ENCODE measurements around the gene UBE2J2.

The UBE2J2 gene

GRCh38 chr1:1296070-1297061 lies 22.7 kb upstream of the UBE2J2 start:
- FAIRE-seq: peak; percentile 88
- no peak for DNase-seq (ENCODE audit: low spot score)

GRCh38 chr1:1295154-1295923 lies 21.7 kb upstream of the UBE2J2 start:
- FAIRE-seq: no peak
- DNase-seq (ENCODE audit: low spot score): no peak

DNA sequence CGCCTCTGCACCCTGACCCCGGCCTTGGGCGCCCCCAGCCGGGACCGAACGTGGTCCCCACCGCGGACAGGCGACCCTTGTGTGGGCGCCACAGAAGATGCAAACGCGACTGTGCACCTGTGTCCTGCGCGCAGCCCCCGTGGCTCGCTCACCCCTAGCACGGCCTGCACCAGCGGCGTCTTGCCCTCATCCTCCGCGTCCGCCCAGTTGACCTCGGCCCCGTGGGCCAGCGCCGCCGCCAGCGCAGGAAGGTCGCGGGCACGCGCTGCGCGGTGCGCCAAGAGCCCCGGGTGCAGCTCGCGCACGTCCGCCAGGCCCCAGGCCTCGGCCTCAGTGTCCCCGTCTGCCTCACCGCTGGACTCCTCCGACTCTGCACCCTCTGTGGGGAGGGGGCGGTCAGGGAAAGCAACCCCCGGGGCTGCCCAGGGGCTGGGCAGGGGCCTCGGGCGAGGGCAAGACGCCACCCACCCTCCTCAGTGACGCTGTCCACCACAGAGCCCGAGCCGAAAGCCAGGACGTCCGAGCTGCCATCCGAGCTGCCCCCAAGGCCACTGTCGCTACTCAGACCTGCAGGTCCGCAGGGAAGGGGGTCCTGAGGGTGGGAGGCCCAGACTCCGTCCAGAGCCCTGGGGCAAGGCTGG lies 20.7 kb upstream of the UBE2J2 start:
- DNase-seq (ENCODE audit: low spot score): no peak
- no peak for FAIRE-seq

DNA sequence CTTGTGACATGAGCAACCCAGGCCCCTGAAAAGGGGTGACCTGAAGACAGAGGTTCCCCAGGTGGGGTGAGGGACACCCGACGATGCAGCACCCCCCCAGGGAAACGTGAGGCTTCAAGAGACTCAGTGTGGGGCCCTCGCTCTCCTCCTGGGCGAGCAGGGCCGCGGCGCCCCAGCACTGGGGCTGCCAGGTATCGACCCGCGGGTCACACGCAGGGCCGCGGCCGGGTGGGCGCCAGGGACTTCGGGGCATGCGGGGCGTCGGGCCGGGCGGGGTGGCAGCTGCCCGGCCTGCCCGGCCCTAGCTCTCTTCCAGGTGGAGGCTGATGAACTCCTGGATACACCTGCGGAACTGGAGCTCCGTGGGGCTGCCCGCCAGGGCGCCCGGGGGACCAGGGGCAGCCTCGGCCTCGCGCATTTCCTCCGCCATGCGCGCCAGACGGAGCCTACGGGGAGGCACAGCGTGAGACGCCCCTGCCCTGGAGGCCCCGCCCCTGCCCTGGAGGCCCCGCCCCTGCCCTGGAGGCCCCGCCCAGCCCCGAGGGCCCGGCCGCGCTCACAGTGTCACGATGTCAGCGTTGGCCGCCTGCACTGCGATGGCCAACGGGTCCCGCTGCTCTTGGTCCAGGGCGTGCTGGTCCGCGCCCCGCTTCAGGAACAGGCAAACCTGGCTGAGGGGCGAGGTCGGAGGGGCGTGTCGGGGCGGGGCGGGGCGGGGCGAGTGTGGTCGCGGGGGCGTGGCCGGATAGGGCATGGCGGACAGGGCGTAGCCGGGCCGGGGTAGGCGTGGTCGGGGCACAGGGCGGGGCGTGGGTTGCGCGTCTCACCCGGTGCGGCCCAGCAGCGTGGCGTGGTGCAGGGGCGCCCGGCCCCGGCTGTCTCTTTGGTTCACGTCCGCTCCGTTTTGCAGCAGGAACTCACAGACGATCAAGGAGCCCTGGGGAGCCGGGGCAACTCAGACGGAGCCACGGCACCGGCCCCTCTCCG lies 19.9 kb upstream of the UBE2J2 start:
- FAIRE-seq (no peak), DNase-seq (ENCODE audit: low spot score) (no peak)

GRCh38 chr1:1292851-1293250 lies 19.2 kb upstream of the UBE2J2 start:
- DNase-seq (ENCODE audit: low spot score) (no peak), FAIRE-seq (no peak)

- FAIRE-seq: no peak
- no peak for DNase-seq (ENCODE audit: low spot score)
Measured at GRCh38 chr1:1292442-1292779, 18.8 kb upstream of the UBE2J2 start.

DNA sequence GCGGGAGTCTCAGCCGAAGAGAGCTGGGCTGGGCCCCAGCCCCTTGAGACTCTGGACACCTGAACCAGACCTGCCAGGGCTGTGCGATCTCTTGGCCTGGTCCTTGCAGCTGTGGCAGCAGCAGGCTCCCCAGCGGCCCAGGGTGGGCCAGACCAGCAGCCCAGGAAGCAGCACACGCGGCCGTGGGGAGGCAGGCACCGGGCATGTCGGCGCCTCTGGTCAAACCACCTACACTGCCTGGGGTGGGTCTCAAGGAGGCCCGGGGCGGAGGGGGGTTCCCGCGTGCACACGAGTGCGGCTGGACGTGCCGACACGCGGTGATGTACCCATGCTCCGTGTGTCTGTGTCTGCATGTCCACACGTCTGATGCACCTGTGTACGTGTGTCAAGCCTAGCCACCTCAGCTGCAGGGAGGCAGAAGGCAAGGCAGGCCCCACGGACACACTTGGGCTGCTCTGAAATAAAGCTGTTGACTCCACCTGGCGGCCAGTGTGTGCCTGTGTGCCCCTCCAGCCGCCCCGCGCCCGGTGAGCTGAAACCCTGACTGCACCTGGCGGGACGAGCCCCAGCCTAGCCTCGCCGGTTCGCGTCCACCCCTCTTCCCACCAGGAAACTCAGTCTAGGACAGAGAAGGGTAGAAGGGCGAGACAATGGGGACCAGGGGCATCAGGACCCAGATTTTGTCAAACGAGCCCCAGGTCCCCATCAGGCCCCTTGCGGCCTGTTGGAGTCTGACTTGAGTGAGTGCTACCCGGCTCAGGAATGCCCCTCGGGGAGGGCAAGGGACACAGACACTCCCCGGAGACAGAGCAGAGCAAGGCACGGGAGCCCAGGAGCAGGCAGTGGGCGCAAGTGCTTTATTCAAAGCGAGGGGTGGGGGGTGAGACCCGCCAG lies 18.1 kb upstream of the UBE2J2 start:
- FAIRE-seq (no peak), DNase-seq (ENCODE audit: low spot score) (peak; percentile 58)

DNA sequence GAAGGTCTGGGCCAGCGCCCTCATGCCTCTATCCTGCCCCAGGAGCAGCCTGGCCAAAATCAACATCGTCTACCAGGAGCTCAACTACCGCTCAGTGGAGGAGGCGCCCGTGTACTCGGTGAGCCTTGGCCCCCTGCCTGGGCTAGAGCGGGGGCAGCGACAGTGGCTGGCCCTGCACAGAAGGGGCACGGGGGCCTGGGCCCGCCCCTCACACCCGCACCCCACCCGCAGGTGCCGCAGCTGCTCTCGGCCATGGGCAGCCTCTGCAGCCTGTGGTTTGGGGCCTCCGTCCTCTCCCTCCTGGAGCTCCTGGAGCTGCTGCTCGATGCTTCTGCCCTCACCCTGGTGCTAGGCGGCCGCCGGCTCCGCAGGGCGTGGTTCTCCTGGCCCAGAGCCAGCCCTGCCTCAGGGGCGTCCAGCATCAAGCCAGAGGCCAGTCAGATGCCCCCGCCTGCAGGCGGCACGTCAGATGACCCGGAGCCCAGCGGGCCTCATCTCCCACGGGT lies 17.4 kb upstream of the UBE2J2 start:
- DNase-seq (ENCODE audit: low spot score) (no peak), FAIRE-seq (no peak)

DNA sequence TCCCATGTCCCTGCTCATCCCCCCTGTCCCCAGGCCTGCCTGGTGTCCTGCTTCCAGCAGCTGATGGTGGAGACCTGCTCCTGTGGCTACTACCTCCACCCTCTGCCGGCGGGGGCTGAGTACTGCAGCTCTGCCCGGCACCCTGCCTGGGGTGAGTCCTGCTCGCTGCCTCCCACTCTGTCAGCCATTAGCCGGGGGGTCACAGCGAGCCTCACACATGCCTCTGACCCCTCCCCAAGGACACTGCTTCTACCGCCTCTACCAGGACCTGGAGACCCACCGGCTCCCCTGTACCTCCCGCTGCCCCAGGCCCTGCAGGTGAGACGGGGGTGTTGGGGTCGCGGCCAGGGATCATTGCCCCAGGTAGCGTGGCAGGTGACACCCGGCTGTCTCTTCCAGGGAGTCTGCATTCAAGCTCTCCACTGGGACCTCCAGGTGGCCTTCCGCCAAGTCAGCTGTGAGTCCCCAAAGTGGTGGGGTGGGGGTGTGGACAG lies 16.6 kb upstream of the UBE2J2 start:
- FAIRE-seq: no peak

DNA sequence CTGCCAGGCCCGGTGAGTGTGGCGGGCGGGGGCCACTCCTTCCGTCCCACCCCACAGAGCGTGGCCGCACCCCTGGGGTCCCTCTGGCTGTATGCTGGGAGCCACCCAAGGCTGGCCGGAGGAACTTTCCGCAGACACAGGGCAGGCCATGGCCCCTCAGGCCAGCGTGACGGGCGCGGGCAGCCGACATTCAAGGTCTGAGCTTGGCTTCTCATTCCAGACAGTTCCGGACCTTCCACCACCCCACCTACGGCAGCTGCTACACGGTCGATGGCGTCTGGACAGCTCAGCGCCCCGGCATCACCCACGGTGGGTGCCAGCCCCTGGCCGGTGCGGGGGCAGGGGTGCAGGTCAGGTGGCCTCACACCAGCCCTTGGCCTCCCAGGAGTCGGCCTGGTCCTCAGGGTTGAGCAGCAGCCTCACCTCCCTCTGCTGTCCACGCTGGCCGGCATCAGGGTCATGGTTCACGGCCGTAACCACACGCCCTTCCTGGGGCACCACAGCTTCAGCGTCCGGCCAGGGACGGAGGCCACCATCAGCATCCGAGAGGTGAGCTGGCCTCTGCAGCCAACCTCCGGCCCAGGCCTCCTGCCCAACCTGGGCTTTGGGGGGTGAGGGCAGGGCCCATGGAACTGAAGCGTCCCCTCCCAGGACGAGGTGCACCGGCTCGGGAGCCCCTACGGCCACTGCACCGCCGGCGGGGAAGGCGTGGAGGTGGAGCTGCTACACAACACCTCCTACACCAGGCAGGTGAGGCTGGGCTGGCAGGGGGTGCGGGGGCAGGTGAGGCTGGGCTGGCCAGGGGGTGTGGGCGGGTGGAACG lies 13.8 kb upstream of the UBE2J2 start:
- no peak for DNase-seq (ENCODE audit: low spot score)
- FAIRE-seq: no peak

More for the DNA sequence above, 16.6 kb upstream of the UBE2J2 start:
- DNase-seq (ENCODE audit: low spot score): peak; percentile 71

GRCh38 chr1:1286313-1287261 lies 12.9 kb upstream of the UBE2J2 start:
- no peak for DNase-seq (ENCODE audit: low spot score)
- FAIRE-seq: no peak

DNA sequence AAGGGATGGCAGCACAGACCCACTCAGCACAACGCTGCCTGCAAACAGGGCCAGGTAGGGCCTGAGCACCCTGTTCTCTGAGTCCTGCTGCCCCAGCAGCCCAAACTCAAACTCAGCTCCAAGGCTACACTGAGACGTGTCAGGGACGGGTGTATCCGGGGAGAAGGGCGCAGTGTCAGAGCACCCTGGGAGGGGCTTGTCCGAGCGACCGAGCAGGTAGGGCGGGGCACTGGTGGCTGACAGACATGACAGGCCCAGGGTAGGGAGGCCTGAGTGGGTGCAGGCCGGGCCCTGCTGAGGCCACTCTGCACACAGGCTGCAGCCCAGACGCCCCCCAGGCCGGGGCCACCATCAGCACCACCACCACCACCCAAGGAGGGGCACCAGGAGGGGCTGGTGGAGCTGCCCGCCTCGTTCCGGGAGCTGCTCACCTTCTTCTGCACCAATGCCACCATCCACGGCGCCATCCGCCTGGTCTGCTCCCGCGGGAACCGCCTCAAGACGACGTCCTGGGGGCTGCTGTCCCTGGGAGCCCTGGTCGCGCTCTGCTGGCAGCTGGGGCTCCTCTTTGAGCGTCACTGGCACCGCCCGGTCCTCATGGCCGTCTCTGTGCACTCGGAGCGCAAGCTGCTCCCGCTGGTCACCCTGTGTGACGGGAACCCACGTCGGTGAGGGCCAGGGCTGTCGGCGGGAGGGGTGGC lies 12.1 kb upstream of the UBE2J2 start:
- no peak for DNase-seq (ENCODE audit: low spot score)
- no peak for FAIRE-seq

DNA sequence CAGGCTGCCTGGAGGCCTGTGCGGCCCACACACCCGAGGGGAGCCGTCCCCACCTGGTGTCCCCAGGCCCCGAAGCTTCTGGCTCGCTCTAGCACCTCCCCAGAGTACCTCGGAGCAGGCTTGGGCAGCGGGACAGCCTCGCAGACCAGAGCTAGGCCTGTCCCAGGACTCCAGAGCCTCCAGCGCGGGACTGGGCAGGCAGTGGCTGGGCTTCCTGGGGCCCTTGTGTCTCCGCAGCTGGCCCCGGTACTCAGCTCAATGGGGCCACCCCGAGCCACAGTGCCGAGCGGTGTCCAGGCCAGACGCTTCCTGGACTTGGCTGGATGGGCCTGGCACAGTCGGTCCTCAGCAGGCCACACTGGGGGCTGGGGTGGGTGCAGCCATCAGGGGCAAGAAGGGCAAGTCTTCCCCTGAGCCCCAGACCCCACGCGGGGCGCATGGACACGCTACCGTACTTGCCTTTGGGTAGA lies 11.5 kb upstream of the UBE2J2 start:
- no peak for FAIRE-seq
- no peak for DNase-seq (ENCODE audit: low spot score)

- DNase-seq (ENCODE audit: low spot score) (no peak), FAIRE-seq (no peak)
Measured at GRCh38 chr1:1284221-1285101, 10.8 kb upstream of the UBE2J2 start.

GRCh38 chr1:1283821-1284220 lies 10.2 kb upstream of the UBE2J2 start:
- no peak for FAIRE-seq
- peak; percentile 56 for DNase-seq (ENCODE audit: low spot score)

- FAIRE-seq: no peak
- DNase-seq (ENCODE audit: low spot score): no peak
Measured at GRCh38 chr1:1282998-1283397, 9.3 kb upstream of the UBE2J2 start.

All from urothelium cell line (cell line).